ENCODE results near the gene ACP7.

GRCh38 chr19:39125199-39125553, 41.0 kb downstream of the ACP7 start:
- TF ChIP-seq, protein P1, sequence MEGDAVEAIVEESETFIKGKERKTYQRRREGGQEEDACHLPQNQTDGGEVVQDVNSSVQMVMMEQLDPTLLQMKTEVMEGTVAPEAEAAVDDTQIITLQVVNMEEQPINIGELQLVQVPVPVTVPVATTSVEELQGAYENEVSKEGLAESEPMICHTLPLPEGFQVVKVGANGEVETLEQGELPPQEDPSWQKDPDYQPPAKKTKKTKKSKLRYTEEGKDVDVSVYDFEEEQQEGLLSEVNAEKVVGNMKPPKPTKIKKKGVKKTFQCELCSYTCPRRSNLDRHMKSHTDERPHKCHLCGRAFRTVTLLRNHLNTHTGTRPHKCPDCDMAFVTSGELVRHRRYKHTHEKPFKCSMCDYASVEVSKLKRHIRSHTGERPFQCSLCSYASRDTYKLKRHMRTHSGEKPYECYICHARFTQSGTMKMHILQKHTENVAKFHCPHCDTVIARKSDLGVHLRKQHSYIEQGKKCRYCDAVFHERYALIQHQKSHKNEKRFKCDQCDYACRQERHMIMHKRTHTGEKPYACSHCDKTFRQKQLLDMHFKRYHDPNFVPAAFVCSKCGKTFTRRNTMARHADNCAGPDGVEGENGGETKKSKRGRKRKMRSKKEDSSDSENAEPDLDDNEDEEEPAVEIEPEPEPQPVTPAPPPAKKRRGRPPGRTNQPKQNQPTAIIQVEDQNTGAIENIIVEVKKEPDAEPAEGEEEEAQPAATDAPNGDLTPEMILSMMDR (IDR thresholded peaks at IDR 0.05) = no peak
- TF ChIP-seq POLR2A (IDR thresholded peaks at IDR 0.05) = no peak
- TF ChIP-seq EP300 (IDR thresholded peaks at IDR 0.05) = no peak
